GM12872 (cell line): ENCODE data around the gene ADGRL3.

Experiments used
- CTCF ChIP-seq: IDR thresholded peaks from 3 replicates; pipeline ENCODE4 v1.5.1; 2011; ENCODE audit warnings: low read depth, mild to moderate bottlenecking, low read length, moderate library complexity; ENCODE audit not compliant: insufficient read depth

The ADGRL3 gene

GRCh38 chr4:61783050-61783449 lies 582.9 kb downstream of the ADGRL3 start:
- no peak for TF ChIP-seq CTCF

- no peak for TF ChIP-seq CTCF
These were observed 585.6 kb downstream of the ADGRL3 start for GRCh38 chr4:61785761-61786160.

GRCh38 chr4:61786211-61786610 lies 586.1 kb downstream of the ADGRL3 start:
- TF ChIP-seq CTCF: no peak

GRCh38 chr4:61795998-61796397 lies 595.9 kb downstream of the ADGRL3 start:
- no peak for TF ChIP-seq CTCF

GRCh38 chr4:61799794-61800193 lies 599.7 kb downstream of the ADGRL3 start:
- no peak for TF ChIP-seq CTCF

GRCh38 chr4:61805227-61805626 lies 605.1 kb downstream of the ADGRL3 start:
- no peak for TF ChIP-seq CTCF

- no peak for TF ChIP-seq CTCF
These were observed 605.9 kb downstream of the ADGRL3 start for GRCh38 chr4:61805979-61806378.

GRCh38 chr4:61812171-61812570 lies 612.0 kb downstream of the ADGRL3 start:
- no peak for TF ChIP-seq CTCF
